SK-N-SH treated with all-trans-retinoic acid at 6 μM for 48 hours (cell line): ENCODE data around the gene APOH.

ENCODE experiments used
- ATAC-seq: fragments of 200-7000 bp; cut with Tn5 transposase; 3 replicates; pipeline ENCODE4 v1.9.1; 2020; ENCODE audit warnings: mild to moderate bottlenecking, moderate library complexity
- ARNTL ChIP-seq: fragments of 450-650 bp; formaldehyde crosslinking; IDR thresholded peaks from 2 replicates; pipeline ENCODE4 v1.5.0; 2020; ENCODE audit warnings: low read depth, mild to moderate bottlenecking, moderate library complexity, borderline replicate concordance
- CREB5 ChIP-seq: fragments of 250-450 bp; sonication (Bioruptor Pico); IDR thresholded peaks from 2 replicates; pipeline ENCODE4 v1.5.1; 2020; ENCODE audit warnings: low read depth, mild to moderate bottlenecking, moderate library complexity
- GLIS3 ChIP-seq: fragments of 250-450 bp; sonication (Bioruptor Pico); IDR thresholded peaks from 2 replicates; pipeline ENCODE4 v1.5.0; 2020; ENCODE audit warnings: mild to moderate bottlenecking, moderate library complexity
- ISL1 ChIP-seq: fragments of 250-450 bp; sonication (Bioruptor Pico); IDR thresholded peaks from 2 replicates; pipeline ENCODE4 v2.1.2; 2022; ENCODE audit warnings: mild to moderate bottlenecking, moderate library complexity
- OSR1 ChIP-seq: fragments of 250-450 bp; sonication (Bioruptor Pico); IDR thresholded peaks from 2 replicates; pipeline ENCODE4 v1.8.0; 2022; ENCODE audit warnings: moderate library complexity, mild to moderate bottlenecking, inconsistent platforms
- PATZ1 ChIP-seq: fragments of 250-450 bp; sonication (Bioruptor Pico); IDR thresholded peaks from 2 replicates; pipeline ENCODE4 v1.8.0; 2020; ENCODE audit warnings: mild to moderate bottlenecking, moderate library complexity, borderline replicate concordance
- POU6F1 ChIP-seq: fragments of 250-450 bp; sonication (Bioruptor Pico); IDR thresholded peaks from 2 replicates; pipeline ENCODE4 v1.8.0; 2021; ENCODE audit warnings: low read depth, mild to moderate bottlenecking, moderate library complexity, borderline replicate concordance
- PPARA ChIP-seq: fragments of 250-450 bp; sonication (Bioruptor Pico); IDR thresholded peaks from 2 replicates; pipeline ENCODE4 v1.5.0; 2020; ENCODE audit warnings: mild to moderate bottlenecking, borderline replicate concordance
- SNAI2 ChIP-seq: fragments of 250-450 bp; sonication (Bioruptor Pico); IDR thresholded peaks from 2 replicates; pipeline ENCODE4 v1.5.0; 2020; ENCODE audit warnings: mild to moderate bottlenecking, moderate library complexity
- TCF4 ChIP-seq: fragments of 250-450 bp; sonication (Bioruptor Pico); IDR thresholded peaks from 2 replicates; pipeline ENCODE4 v1.8.0; 2021; ENCODE audit warnings: mild to moderate bottlenecking, moderate library complexity, borderline replicate concordance
- TSHZ2 ChIP-seq: fragments of 250-450 bp; sonication (Bioruptor Pico); IDR thresholded peaks from 2 replicates; pipeline ENCODE4 v1.5.0; 2020; ENCODE audit warnings: mild to moderate bottlenecking, moderate library complexity
- ZC3H10 ChIP-seq: fragments of 250-450 bp; sonication (Bioruptor Pico); IDR thresholded peaks from 2 replicates; pipeline ENCODE4 v1.5.1; 2021; ENCODE audit warnings: mild to moderate bottlenecking, moderate library complexity
- ZFP3 ChIP-seq: fragments of 250-450 bp; sonication (Bioruptor Pico); IDR thresholded peaks from 2 replicates; pipeline ENCODE4 v1.5.0; 2020; ENCODE audit warnings: mild to moderate bottlenecking, moderate library complexity
- ZFP30 ChIP-seq: fragments of 450-650 bp; formaldehyde crosslinking; IDR thresholded peaks from 2 replicates; pipeline ENCODE4 v1.5.0; 2022; ENCODE audit warnings: mild to moderate bottlenecking, moderate library complexity
- ZNF70 ChIP-seq: fragments of 450-650 bp; formaldehyde crosslinking; IDR thresholded peaks from 2 replicates; pipeline ENCODE4 v1.5.0; 2020; ENCODE audit warnings: mild to moderate bottlenecking, moderate library complexity

APOH gene

GRCh38 chr17:66241839-66242238, 12.6 kb upstream of the APOH start:
- TF ChIP-seq TCF4 (CRISPR knock-in tag): no peak
- no peak for TF ChIP-seq ZFP30 (CRISPR knock-in tag)
- TF ChIP-seq POU6F1 (CRISPR knock-in tag): no peak
- no peak for TF ChIP-seq ZNF70 (CRISPR knock-in tag)
- TF ChIP-seq ZFP3 (CRISPR knock-in tag): no peak
- no peak for TF ChIP-seq TSHZ2 (CRISPR knock-in tag)
- no peak for TF ChIP-seq PPARA
- TF ChIP-seq SNAI2 (CRISPR knock-in tag): no peak
- no peak for TF ChIP-seq GLIS3
- ATAC-seq: no peak

GRCh38 chr17:66240630-66241029, 11.4 kb upstream of the APOH start:
- TF ChIP-seq ISL1 (CRISPR knock-in tag) (peak; percentile 39; the same call in 1 of the 2 replicates), ZC3H10 (CRISPR knock-in tag) (no peak), ZFP3 (CRISPR knock-in tag) (no peak), OSR1 (CRISPR knock-in tag) (no peak), POU6F1 (CRISPR knock-in tag) (no peak)
- ATAC-seq: peak; percentile 64

- no peak for TF ChIP-seq OSR1 (CRISPR knock-in tag)
- TF ChIP-seq ISL1 (CRISPR knock-in tag): peak; percentile 34; the same call in 1 of the 2 replicates
Observed at GRCh38 chr17:66240013-66240412, 10.8 kb upstream of the APOH start.

GRCh38 chr17:66235377-66235994, 6.3 kb upstream of the APOH start:
- TF ChIP-seq TCF4 (CRISPR knock-in tag) (no peak), ISL1 (CRISPR knock-in tag) (no peak), POU6F1 (CRISPR knock-in tag) (no peak)
- ATAC-seq: no peak

More at GRCh38 chr17:66240013-66240412, 10.8 kb upstream of the APOH start:
- ATAC-seq: peak; percentile 50

GRCh38 chr17:66234611-66235010, 5.4 kb upstream of the APOH start:
- no peak for ATAC-seq
- no peak for TF ChIP-seq PATZ1 (CRISPR knock-in tag)
- TF ChIP-seq GLIS3: no peak
- TF ChIP-seq POU6F1 (CRISPR knock-in tag): no peak
- TF ChIP-seq ARNTL (CRISPR knock-in tag): no peak
- no peak for TF ChIP-seq ZFP3 (CRISPR knock-in tag)
- TF ChIP-seq SNAI2 (CRISPR knock-in tag): no peak
- no peak for TF ChIP-seq ZNF70 (CRISPR knock-in tag)
- TF ChIP-seq ZFP30 (CRISPR knock-in tag): no peak
- no peak for TF ChIP-seq TCF4 (CRISPR knock-in tag)
- no peak for TF ChIP-seq CREB5 (CRISPR knock-in tag)
- no peak for TF ChIP-seq TSHZ2 (CRISPR knock-in tag)
